Smooth muscle cell (in vitro differentiated cells): ENCODE measurements around the gene TNFSF12. TPM values are rescaled to one million over a fixed set of nuclear protein-coding genes. Genes with fewer than 3 reads are reported as not detected.

Experiments used
- DNase-seq: peaks from one replicate; lab custom pipeline; 2025; ENCODE audit not compliant: unreplicated experiment; lab: John Stamatoyannopoulos, UW
- H2AFZ ChIP-seq: fragments of 200-600 bp; sonication (generic); 2 replicates; pipeline ENCODE4 v1.6.0; 2016; ENCODE audit warnings: antibody characterized with exemption, low read depth, mild to moderate bottlenecking
- H3F3A ChIP-seq: fragments of 200-600 bp; sonication (generic); 2 replicates; pipeline ENCODE4 v1.6.0; 2017; ENCODE audit warnings: antibody characterized with exemption, low read depth
- H3K27ac ChIP-seq: fragments of 200-600 bp; sonication (generic); 2 replicates; pipeline ENCODE4 v1.5.1; 2016; ENCODE audit warnings: low read depth, mild to moderate bottlenecking
- H3K27me3 ChIP-seq: fragments of 200-600 bp; sonication (generic); 2 replicates; pipeline ENCODE4 v1.6.1; 2016; ENCODE audit warnings: low read depth, mild to moderate bottlenecking
- H3K36me3 ChIP-seq: fragments of 200-600 bp; sonication (generic); 2 replicates; pipeline ENCODE4 v1.5.1; 2016; ENCODE audit warnings: low read depth
- H3K4me1 ChIP-seq: fragments of 200-600 bp; sonication (generic); 2 replicates; pipeline ENCODE4 v1.5.1; 2016; ENCODE audit warnings: low read depth
- H3K4me2 ChIP-seq: fragments of 200-600 bp; sonication (generic); 2 replicates; pipeline ENCODE4 v1.6.0; 2016; ENCODE audit warnings: mild to moderate bottlenecking
- H3K4me3 ChIP-seq: fragments of 200-600 bp; sonication (generic); 2 replicates; pipeline ENCODE4 v1.5.1; 2016; ENCODE audit warnings: mild to moderate bottlenecking
- H3K79me2 ChIP-seq: fragments of 200-600 bp; sonication (generic); 2 replicates; pipeline ENCODE4 v1.6.0; 2016; ENCODE audit warnings: low read depth, mild to moderate bottlenecking
- H3K9ac ChIP-seq: fragments of 200-600 bp; sonication (generic); 2 replicates; pipeline ENCODE4 v1.6.0; 2016; ENCODE audit warnings: low read depth
- H3K9me3 ChIP-seq: fragments of 200-600 bp; sonication (generic); replicated peaks from 2 replicates; pipeline ENCODE4 v1.5.1; 2016; ENCODE audit warnings: low read depth
- H4K20me1 ChIP-seq: fragments of 200-600 bp; sonication (generic); 2 replicates; pipeline ENCODE4 v1.6.0; 2016; ENCODE audit warnings: low read depth
- WGBS: methylation state at CpG from one replicate; pipeline ENCODE4 v1.1.7; 2016; ENCODE audit warnings: low lambda C conversion rate; 5-methylcytosine and 5-hydroxymethylcytosine counted together
- polyA plus RNA-seq: library from polyadenylated mRNA; unstranded; fragments of >200 nt; fragmentation: Nextera tagmentation; extraction: Ambion mirVana; gene quantifications from 2 replicates; pipeline ENCODE4 v1.2.1, GENCODE V29; 2016
- total RNA-seq: library from RNA; depleted of rRNA; stranded (reverse); fragments of >200 nt; gene quantifications from 2 replicates; pipeline ENCODE4 v1.2.3, GENCODE V29; 2014
- TF ChIP-seq, protein P1 (sequence below): fragments of 200-600 bp; sonication (generic); IDR thresholded peaks from 2 replicates; pipeline ENCODE4 v1.5.1; 2017; ENCODE audit warnings: borderline replicate concordance, mild to moderate bottlenecking, antibody characterized with exemption; ENCODE audit not compliant: insufficient read depth, poor library complexity, severe bottlenecking

Gene TNFSF12
- total and polyA plus RNA-seq, 2 experiments from 2014 or later: 6.2 to 13.6 TPM

DNA sequence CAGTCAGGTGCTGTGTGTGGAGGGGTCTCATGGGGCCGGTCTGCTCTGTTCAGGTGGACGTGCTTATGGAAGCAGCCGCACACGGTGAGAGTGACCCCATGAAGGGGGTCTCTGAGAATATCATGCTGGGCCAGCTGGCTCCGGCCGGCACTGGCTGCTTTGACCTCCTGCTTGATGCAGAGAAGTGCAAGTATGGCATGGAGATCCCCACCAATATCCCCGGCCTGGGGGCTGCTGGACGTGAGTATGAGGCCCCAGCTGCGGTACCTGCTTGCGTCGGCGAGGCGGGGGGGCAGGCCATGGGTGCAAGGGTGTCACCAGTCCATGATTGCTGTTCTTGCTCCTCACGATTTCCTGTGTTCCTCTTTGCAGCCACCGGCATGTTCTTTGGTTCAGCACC, 36.8 kb upstream of the TNFSF12 start:
- Histone ChIP-seq H3K36me3 (peaks cover 19% of the 10 kb centered on the region), H3K4me1 (no peaks in the 10 kb centered on the region), H3K9ac (no peak overlapping the region), H3K79me2 (no peaks in the 10 kb centered on the region), H4K20me1 (peaks cover 4% of the 10 kb centered on the region), H3K9me3 (no peaks in the 10 kb centered on the region), H3K4me3 (no peak overlapping the region), H2AFZ (no peak overlapping the region), H3K4me2 (no peak overlapping the region), H3F3A (no peaks in the 10 kb centered on the region), H3K27me3 (no peaks in the 10 kb centered on the region), H3K27ac (no peak overlapping the region)
- DNase-seq: no peak
- TF ChIP-seq, protein P1, sequence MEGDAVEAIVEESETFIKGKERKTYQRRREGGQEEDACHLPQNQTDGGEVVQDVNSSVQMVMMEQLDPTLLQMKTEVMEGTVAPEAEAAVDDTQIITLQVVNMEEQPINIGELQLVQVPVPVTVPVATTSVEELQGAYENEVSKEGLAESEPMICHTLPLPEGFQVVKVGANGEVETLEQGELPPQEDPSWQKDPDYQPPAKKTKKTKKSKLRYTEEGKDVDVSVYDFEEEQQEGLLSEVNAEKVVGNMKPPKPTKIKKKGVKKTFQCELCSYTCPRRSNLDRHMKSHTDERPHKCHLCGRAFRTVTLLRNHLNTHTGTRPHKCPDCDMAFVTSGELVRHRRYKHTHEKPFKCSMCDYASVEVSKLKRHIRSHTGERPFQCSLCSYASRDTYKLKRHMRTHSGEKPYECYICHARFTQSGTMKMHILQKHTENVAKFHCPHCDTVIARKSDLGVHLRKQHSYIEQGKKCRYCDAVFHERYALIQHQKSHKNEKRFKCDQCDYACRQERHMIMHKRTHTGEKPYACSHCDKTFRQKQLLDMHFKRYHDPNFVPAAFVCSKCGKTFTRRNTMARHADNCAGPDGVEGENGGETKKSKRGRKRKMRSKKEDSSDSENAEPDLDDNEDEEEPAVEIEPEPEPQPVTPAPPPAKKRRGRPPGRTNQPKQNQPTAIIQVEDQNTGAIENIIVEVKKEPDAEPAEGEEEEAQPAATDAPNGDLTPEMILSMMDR: no peak
- WGBS: 96% methylated on average over 15 of the region's 15 CpGs

DNA sequence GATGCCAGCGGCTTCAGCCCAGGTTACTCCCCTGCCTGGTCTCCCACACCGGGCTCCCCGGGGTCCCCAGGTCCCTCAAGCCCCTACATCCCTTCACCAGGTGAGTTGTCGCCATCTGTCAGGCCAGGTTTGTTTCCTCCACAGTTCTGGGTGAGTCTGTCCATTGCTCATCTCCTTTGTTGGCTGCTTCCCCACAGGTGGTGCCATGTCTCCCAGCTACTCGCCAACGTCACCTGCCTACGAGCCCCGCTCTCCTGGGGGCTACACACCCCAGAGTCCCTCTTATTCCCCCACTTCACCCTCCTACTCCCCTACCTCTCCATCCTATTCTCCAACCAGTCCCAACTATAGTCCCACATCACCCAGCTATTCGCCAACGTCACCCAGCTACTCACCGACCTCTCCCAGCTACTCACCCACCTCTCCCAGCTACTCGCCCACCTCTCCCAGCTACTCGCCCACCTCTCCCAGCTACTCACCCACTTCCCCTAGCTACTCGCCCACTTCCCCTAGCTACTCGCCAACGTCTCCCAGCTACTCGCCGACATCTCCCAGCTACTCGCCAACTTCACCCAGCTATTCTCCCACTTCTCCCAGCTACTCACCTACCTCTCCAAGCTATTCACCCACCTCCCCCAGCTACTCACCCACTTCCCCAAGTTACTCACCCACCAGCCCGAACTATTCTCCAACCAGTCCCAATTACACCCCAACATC, 35.9 kb upstream of the TNFSF12 start:
- H3K36me3 ChIP-seq: peaks cover 10% of the 10 kb centered on the region
- 95% methylated on average over 20 of the region's 20 CpGs for WGBS
- H2AFZ ChIP-seq: no peak overlapping the region

DNA sequence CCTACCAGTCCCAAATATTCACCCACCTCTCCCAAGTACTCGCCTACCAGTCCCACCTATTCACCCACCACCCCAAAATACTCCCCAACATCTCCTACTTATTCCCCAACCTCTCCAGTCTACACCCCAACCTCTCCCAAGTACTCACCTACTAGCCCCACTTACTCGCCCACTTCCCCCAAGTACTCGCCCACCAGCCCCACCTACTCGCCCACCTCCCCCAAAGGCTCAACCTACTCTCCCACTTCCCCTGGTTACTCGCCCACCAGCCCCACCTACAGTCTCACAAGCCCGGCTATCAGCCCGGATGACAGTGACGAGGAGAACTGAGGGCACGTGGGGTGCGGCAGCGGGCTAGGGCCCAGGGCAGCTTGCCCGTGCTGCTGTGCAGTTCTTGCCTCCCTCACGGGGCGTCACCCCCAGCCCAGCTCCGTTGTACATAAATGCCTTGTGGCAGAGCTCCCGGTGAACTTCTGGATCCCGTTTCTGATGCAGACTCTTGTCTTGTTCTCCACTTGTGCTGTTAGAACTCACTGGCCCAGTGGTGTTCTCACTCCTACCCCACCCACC, 34.9 kb upstream of the TNFSF12 start:
- no peak for DNase-seq
- Histone ChIP-seq H3K9ac (no peak overlapping the region), H4K20me1 (no peaks in the 10 kb centered on the region), H3K9me3 (no peaks in the 10 kb centered on the region), H3K36me3 (peaks cover 9% of the 10 kb centered on the region), H3K27ac (no peak overlapping the region), H3K4me1 (no peaks in the 10 kb centered on the region), H3F3A (no peaks in the 10 kb centered on the region), H3K79me2 (no peaks in the 10 kb centered on the region), H3K4me2 (no peak overlapping the region), H2AFZ (no peak overlapping the region), H3K27me3 (no peaks in the 10 kb centered on the region), H3K4me3 (no peak overlapping the region)
- 95% methylated on average over 17 of the region's 17 CpGs for WGBS
- TF ChIP-seq, protein P1: no peak

More for the DNA sequence above, 35.9 kb upstream of the TNFSF12 start:
- Histone ChIP-seq H4K20me1 (no peaks in the 10 kb centered on the region), H3F3A (no peaks in the 10 kb centered on the region), H3K4me1 (no peaks in the 10 kb centered on the region), H3K79me2 (no peaks in the 10 kb centered on the region), H3K9me3 (no peaks in the 10 kb centered on the region), H3K27me3 (no peaks in the 10 kb centered on the region), H3K4me3 (no peak overlapping the region), H3K9ac (no peak overlapping the region), H3K27ac (no peak overlapping the region), H3K4me2 (no peak overlapping the region)
- TF ChIP-seq, protein P1: no peak
- DNase-seq: no peak
